Cardiac septum (tissue), 1 donor: ENCODE measurements around the gene DCST1. TPM values are rescaled to one million over a fixed set of nuclear protein-coding genes. Genes with fewer than 3 reads are reported as not detected.

Experiments
- DNase-seq: peaks from one replicate; pipeline ENCODE4 v3.0.0-alpha.2; 2020; ENCODE audit warnings: low spot score
- intact Hi-C: fragments of 100-400 bp; cut with DNase I; formaldehyde crosslinking; loops from one replicate; pipeline ENCODE4 v1.14.0; 2022
- total RNA-seq: library from RNA; stranded (reverse); fragmentation: NEBNext Ultra II Directional; extraction: Animal tissue kit (Norgen Biotek cat#: 25700); gene quantifications from one replicate; pipeline ENCODE4 v1.2.1, GENCODE V29; 2021
- donor health status: DM: no; HTN: no; CAD: no.

The DCST1 gene
- total RNA-seq, 1 donor from 2014 or later = not detected

GRCh38 chr1:155093911-155094621 is 60.4 kb downstream of the DCST1 start:
- no peak for DNase-seq
- intact Hi-C loops = loop anchor here (1.0 to 2.0 kb wide), 2 partner anchors 33 to 73 kb away; partner anchors contain the start of gene EFNA1

DNA sequence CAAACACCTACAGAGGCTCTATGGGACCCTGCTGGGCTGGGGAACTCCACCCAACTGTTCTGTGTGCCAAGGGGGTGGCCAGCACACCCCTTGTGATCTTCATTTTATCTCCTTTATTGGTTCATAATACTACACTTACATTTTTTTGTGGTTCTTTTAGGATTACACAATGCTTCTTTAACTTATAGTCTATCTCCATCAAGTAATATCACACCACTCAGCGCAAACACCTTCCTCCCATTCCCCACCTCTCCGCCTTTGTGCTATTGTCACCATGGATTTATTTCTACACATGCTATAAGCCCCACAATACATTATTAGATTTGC is 61.0 kb downstream of the DCST1 start:
- intact Hi-C loops = loop anchor here (1.0 to 2.0 kb wide), 2 partner anchors 32 to 73 kb away; partner anchors contain the start of gene EFNA1

GRCh38 chr1:155099331-155099730 is 65.7 kb downstream of the DCST1 start:
- intact Hi-C loops = no loop called here

More for the DNA sequence above, 61.0 kb downstream of the DCST1 start:
- no peak for DNase-seq

More at GRCh38 chr1:155099331-155099730, 65.7 kb downstream of the DCST1 start:
- DNase-seq = no peak

Other genes starting within 250 kb of the DCST1 start
- gene KCNN3, start 163.5 kb upstream of the DCST1 start, total RNA-seq = 2.8 TPM
- gene PMVK, start 97.1 kb upstream of the DCST1 start, total RNA-seq = 30.9 TPM
- 49.1 TPM for gene PBXIP1, start 77.7 kb upstream of the DCST1 start, total RNA-seq
- gene PYGO2, start 72.0 kb upstream of the DCST1 start, total RNA-seq = 16.9 TPM
- gene SHC1, start 63.1 kb upstream of the DCST1 start, total RNA-seq = 70.5 TPM
- 16.0 TPM for gene CKS1B, start 59.1 kb upstream of the DCST1 start, total RNA-seq
- gene FLAD1, start 50.5 kb upstream of the DCST1 start, total RNA-seq = 22.2 TPM
- not detected for gene LENEP, start 40.2 kb upstream of the DCST1 start, total RNA-seq
- gene ZBTB7B, start 31.0 kb upstream of the DCST1 start, total RNA-seq = 41.9 TPM
- gene DCST2, start within 50 bp of the DCST1 start, total RNA-seq = 0.51 TPM
- gene ADAM15, start 17.5 kb downstream of the DCST1 start, total RNA-seq = 69.9 TPM
- gene EFNA4, start 29.9 kb downstream of the DCST1 start, total RNA-seq = 1.9 TPM
- gene EFNA3, start 45.0 kb downstream of the DCST1 start, total RNA-seq = 1.2 TPM
- gene EFNA1, start 94.1 kb downstream of the DCST1 start, total RNA-seq = 30.2 TPM
- 11.2 TPM for gene SLC50A1, start 102.0 kb downstream of the DCST1 start, total RNA-seq
- 56.3 TPM for gene DPM3, start 106.7 kb downstream of the DCST1 start, total RNA-seq
- 112 TPM for gene KRTCAP2, start 139.5 kb downstream of the DCST1 start, total RNA-seq
- not detected for gene TRIM46, start 140.0 kb downstream of the DCST1 start, total RNA-seq
- gene THBS3, start 174.1 kb downstream of the DCST1 start, total RNA-seq = 11.7 TPM
- 16.4 TPM for gene MTX1, start 174.9 kb downstream of the DCST1 start, total RNA-seq
- 15.5 TPM for gene ENTREP3, start 221.7 kb downstream of the DCST1 start, total RNA-seq
- 61.5 TPM for gene SCAMP3, start 228.5 kb downstream of the DCST1 start, total RNA-seq
- gene CLK2, start 239.7 kb downstream of the DCST1 start, total RNA-seq = 24.7 TPM
- 2.2 TPM for gene HCN3, start 243.6 kb downstream of the DCST1 start, total RNA-seq